GM21825 (cell line): ENCODE data around the gene CCNG2.

Source experiments
- ATAC-seq: cut with Tn5 transposase; IDR thresholded peaks from one replicate; pipeline ENCODE4 v1.9.1; 2021; ENCODE audit warnings: mild to moderate bottlenecking, moderate library complexity; ENCODE audit not compliant: unreplicated experiment

CCNG2 gene

GRCh38 chr4:77199701-77200100 is 42.7 kb downstream of the CCNG2 start:
- no peak for ATAC-seq

DNA sequence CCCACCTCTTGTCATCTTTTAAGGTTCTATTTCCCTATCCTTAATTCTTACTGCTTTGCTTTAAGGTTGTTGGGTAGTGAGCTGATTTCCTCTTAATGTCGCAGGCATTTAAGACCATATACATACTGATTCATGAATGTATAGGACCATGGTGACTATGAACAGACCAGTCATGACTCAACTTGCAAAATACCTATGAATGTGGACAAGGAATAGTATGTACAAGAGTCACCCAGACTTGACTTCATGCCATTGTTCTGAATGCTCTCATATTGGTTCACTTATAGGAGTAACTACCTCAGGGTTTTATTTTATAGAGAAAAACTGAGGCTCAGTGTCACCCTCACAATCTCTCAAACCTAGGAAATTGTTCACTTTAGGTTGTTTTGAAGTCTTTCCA is 44.3 kb downstream of the CCNG2 start:
- no peak for ATAC-seq

GRCh38 chr4:77201857-77202256 is 44.9 kb downstream of the CCNG2 start:
- ATAC-seq = no peak

GRCh38 chr4:77202491-77202890 is 45.5 kb downstream of the CCNG2 start:
- no peak for ATAC-seq

DNA sequence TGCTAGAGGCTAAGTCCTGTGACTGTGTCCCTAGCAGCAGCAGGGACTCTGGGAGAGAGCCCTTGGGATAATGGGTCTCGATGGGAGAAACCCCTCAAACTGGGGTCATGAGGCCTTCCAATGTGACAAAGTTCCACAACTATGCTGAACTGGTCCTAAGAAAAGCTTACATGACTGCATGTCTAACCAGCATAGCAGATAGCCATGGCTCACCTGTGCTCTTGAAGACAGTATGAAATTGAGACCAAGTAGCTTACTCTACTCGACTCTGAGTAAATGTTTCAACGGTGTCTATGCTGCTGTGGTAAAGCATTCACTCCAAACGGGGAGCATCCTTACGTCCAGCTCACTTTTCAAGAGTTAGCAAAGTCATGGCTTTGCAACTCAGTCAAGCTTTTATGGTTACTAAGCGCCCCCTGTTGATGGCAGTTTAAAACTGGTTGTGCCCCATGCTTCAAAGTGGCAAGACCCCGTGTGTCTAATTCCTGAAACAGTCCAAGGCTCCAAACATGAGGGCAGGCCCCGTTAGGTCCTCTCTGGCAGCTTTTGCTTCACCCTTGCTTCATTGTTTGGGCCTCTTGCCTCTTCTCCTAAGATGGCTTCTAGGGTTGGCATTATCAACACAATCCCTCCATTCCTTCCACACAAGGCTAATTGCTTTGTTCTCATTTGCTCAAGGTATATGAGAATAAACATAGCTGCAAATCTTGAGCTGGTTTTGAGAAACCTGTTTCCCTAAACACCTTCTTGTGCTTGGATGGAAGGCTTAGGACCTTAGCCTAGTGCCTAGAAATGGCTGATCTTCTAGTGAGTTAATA is 46.6 kb downstream of the CCNG2 start:
- peak; percentile 67 for ATAC-seq

DNA sequence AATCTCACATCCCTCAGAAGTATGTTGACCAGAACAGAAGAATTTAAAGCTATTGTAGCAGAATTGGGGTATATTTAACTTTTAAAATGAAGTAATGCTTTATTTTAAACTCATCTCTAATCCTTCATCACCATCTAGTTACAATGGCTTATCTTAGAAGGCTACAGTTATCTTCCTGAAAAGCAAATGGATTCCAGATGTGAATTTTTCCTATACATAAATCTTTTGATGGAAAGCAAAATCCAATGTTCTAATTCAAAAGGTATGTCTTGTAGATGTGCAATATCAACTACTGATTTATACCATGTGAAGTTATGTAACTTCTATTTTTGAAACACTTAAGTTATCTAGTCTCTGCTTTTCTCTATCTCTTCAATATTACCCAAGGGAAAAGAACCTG is 47.6 kb downstream of the CCNG2 start:
- ATAC-seq = no peak

DNA sequence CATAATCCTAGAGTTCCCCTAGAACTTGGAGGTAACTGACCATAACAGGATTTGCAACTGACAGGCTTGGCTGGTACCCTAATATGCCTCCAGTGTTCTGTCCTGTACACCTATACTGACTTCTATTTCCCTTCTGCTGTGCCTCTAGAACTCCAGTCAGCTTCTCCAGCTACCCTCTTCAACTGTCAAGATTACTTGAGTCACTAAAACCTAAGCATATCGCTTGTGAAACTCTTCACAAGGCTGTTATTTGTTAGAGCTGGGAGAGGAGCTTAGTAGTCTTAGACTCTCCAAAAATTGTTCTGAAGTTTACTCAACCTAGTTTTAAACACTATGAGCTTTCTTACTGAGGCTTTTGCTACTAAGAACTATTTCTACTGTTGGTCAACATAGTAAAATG is 52.0 kb downstream of the CCNG2 start:
- ATAC-seq = no peak

DNA sequence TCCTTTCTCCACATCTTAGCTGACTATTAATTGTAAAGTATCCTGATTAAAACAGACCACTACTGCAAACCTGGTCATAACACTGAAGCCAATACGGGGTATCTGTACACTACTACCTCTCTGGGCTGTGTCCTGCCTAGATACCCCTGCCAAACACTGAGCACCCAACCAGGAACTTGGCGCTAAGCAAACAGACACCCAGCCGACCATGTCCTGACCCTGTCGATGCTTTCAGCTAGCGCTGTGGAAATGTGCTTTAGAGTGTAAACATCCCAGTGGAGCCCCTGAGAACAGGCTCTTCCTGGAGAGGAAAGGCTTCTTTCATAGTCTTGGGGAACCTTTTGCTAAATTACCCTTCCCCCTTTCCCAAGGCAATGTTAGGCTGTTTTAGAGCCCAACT is 52.9 kb downstream of the CCNG2 start:
- no peak for ATAC-seq

GRCh38 chr4:77215107-77215506 is 58.1 kb downstream of the CCNG2 start:
- ATAC-seq = no peak

DNA sequence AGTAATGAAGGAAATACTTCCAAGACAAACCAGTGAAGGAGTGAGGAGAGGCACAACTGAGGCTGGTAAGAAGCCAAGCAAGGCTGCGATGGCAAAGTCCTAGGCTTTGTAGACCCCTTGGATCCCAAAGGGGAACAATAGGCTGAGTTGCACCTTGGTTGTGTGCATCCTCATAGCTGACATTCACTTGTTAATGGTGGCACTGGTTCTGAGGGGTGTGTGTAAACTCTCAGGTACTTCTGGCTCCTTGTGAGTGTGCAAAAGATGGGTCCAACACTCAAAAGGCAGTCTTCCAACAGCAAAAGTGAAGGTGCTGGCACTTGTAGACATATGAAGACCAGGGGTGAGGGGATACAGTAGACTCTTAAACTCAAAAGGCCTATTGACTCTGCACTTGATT is 60.5 kb downstream of the CCNG2 start:
- ATAC-seq = no peak

GRCh38 chr4:77219266-77219665 is 62.3 kb downstream of the CCNG2 start:
- no peak for ATAC-seq
